Tibial nerve (tissue), 4 donors: ENCODE results near the gene ARHGEF28. TPM values are rescaled to one million over a fixed set of nuclear protein-coding genes. Genes with fewer than 3 reads are reported as not detected.

Experiments
- DNase-seq, 2 donors: peaks; one replicate each; pipeline ENCODE4 v3.0.0-alpha.2; 2019; ENCODE audit warnings: low spot score in 2 of 2
- H3K27ac ChIP-seq, 4 donors: fragments of 200-600 bp; sonication (generic) in 3 of 4; one replicate each; pipeline ENCODE4 v1.5.1; 2017 to 2019; ENCODE audit warnings: mild to moderate bottlenecking in 1 of 4
- H3K27me3 ChIP-seq, 2 donors: fragments of 200-600 bp; sonication (generic) in 1 of 2; one replicate each; pipeline versions ENCODE4 v1.5.1 to v1.6.0; 2017 to 2019
- H3K36me3 ChIP-seq, 3 donors: fragments of 200-600 bp; sonication (generic); one replicate each; pipeline ENCODE4 v1.5.1; 2018 to 2019
- H3K4me1 ChIP-seq, 4 donors: fragments of 200-600 bp; sonication (generic) in 3 of 4; one replicate each; pipeline ENCODE4 v1.5.1; 2017 to 2019
- H3K4me3 ChIP-seq, 4 donors: fragments of 200-600 bp; sonication (generic) in 3 of 4; one replicate each; pipeline ENCODE4 v1.5.1; 2017 to 2019; ENCODE audit warnings: mild to moderate bottlenecking in 1 of 4, moderate library complexity in 1 of 4
- H3K9me3 ChIP-seq, 4 donors: fragments of 200-600 bp; sonication (generic) in 3 of 4; one replicate each; pipeline ENCODE4 v1.5.1; 2017 to 2019
- EP300 ChIP-seq, 2 donors: sonication (generic); formaldehyde crosslinking; IDR thresholded peaks; one replicate each; pipeline ENCODE4 v1.6.1; 2017; ENCODE audit warnings: antibody characterized with exemption in 2 of 2, mild to moderate bottlenecking in 1 of 2
- POLR2A ChIP-seq, 2 donors: fragments of 450-650 bp; IDR thresholded peaks; one replicate each; pipeline ENCODE4 v1.6.1; 2017; ENCODE audit warnings: antibody characterized with exemption in 2 of 2, mild to moderate bottlenecking in 2 of 2, moderate library complexity in 2 of 2
- WGBS, 2 donors: methylation state at CpG; one replicate each; pipeline ENCODE4 v1.1.5; 2018; 5-methylcytosine and 5-hydroxymethylcytosine counted together
- total RNA-seq, 4 donors: library from RNA; depleted of rRNA; stranded (reverse); fragments of >200 nt; gene quantifications; one replicate each; pipeline ENCODE4 v1.1.0, GENCODE V29; 2016
- TF ChIP-seq, protein P1 (sequence below), 5 experiments: fragments of 200-600 bp in 3 of 5; fragments of 450-650 bp in 2 of 5; sonication (generic) in 3 of 5; IDR thresholded peaks; one replicate each; pipeline ENCODE4 v1.5.1; 2016 to 2019; ENCODE audit warnings: antibody characterized with exemption in 5 of 5, mild to moderate bottlenecking in 3 of 5, moderate library complexity in 2 of 5

ARHGEF28 gene
- total RNA-seq, 4 donors from 2014 or later, result 66.0 to 83.9 (median 72.5) TPM

DNA sequence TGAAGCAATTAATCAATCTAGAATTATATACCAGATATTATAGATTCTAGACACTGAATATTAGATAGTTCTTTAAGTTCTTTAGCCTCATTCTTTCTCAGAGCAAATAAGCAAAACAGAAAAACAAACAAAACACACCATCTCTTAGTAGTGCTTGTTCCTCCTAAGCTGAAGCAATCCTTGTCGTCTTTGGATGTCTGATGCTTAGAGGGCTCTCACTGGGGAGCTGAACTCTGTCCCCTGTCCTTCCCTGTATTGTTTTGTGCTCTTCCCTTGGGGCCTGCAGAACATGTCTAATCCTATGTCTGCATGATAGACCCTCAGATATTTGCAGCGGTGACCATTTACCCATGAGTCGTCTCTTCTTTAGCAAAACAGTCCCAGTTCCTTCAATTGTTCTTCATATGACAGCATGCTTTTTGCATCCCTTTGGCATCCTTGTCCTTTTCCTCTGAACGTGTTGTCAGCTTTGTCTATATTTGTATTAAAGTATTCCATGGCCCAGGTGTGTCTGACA is 114.3 kb downstream of the ARHGEF28 start:
- WGBS, 2 donors, result 50 to 53% methylated on average over 4 of the region's 4 CpGs
- H3K36me3 ChIP-seq, result no peaks in the 10 kb centered on the region
- no peak for DNase-seq
- H3K4me3 ChIP-seq, result no peak overlapping the region
- no peaks in the 10 kb centered on the region for H3K27me3 ChIP-seq
- TF ChIP-seq POLR2A (IDR thresholded peaks at IDR 0.05), result no peak
- TF ChIP-seq, protein P1, sequence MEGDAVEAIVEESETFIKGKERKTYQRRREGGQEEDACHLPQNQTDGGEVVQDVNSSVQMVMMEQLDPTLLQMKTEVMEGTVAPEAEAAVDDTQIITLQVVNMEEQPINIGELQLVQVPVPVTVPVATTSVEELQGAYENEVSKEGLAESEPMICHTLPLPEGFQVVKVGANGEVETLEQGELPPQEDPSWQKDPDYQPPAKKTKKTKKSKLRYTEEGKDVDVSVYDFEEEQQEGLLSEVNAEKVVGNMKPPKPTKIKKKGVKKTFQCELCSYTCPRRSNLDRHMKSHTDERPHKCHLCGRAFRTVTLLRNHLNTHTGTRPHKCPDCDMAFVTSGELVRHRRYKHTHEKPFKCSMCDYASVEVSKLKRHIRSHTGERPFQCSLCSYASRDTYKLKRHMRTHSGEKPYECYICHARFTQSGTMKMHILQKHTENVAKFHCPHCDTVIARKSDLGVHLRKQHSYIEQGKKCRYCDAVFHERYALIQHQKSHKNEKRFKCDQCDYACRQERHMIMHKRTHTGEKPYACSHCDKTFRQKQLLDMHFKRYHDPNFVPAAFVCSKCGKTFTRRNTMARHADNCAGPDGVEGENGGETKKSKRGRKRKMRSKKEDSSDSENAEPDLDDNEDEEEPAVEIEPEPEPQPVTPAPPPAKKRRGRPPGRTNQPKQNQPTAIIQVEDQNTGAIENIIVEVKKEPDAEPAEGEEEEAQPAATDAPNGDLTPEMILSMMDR (IDR thresholded peaks at IDR 0.05), result no peak
- TF ChIP-seq EP300 (IDR thresholded peaks at IDR 0.05), result no peak
- H3K27ac ChIP-seq, result no peak overlapping the region
- H3K9me3 ChIP-seq, result no peaks in the 10 kb centered on the region
- H3K4me1 ChIP-seq, result peaks cover 0 to 11% (median 2%) of the 10 kb centered on the region in 4 donors

DNA sequence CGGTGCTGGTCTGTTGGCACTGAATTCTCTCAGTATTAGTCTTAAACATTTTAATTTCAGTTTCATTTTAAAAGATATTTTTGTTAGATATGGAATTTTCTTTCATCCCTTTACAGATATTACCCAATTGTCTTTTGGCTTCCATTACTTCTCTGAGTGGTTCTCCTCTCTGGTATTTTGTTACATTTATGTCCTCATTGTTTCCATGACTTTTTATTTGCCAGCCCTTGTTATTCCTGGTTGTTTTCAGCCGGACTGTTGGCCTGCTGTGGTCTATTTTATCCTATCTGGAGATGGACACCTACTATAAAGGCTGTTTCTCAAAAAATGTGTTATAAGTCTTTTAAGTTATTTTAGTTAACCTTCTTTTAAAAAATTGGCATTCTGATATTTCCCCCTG is 117.2 kb downstream of the ARHGEF28 start:
- H3K27ac ChIP-seq, result no peak overlapping the region
- no peak for DNase-seq
- H3K9me3 ChIP-seq, result no peaks in the 10 kb centered on the region
- no peaks in the 10 kb centered on the region for H3K27me3 ChIP-seq
- TF ChIP-seq EP300 (IDR thresholded peaks at IDR 0.05) (no peak), POLR2A (IDR thresholded peaks at IDR 0.05) (no peak)
- TF ChIP-seq, protein P1 (IDR thresholded peaks at IDR 0.05), result no peak
- H3K36me3 ChIP-seq, result no peaks in the 10 kb centered on the region
- 79% methylated on average over 2 of the region's 2 CpGs for WGBS, 2 donors
- H3K4me1 ChIP-seq, result peaks cover 0 to 21% (median 2%) of the 10 kb centered on the region in 4 donors
- H3K4me3 ChIP-seq, result no peak overlapping the region

DNA sequence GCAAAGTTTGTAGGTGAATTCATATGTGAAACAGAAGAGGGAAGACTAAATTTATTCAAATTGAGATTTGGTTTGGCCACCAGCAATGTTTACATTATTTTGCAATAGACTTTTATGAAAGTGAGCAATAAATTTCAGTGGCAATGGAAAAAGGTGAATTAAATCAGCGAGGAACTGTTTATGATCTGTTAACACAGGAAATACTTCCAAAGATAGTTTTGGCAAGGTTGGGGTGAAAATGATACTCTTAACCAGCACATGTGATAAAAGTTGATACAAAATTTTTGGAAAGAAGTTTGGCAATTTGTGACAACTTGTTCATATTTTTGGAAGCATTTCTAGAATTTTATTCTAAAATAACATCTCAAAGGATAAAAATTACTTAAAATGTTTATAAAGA is 119.8 kb downstream of the ARHGEF28 start:
- H3K36me3 ChIP-seq, result no peaks in the 10 kb centered on the region
- DNase-seq, result no peak
- H3K27ac ChIP-seq, result peak overlapping the region in 1 of 4 donors; percentile 40
- H3K4me1 ChIP-seq, result peaks cover 0 to 38% (median 6%) of the 10 kb centered on the region in 4 donors
- no peaks in the 10 kb centered on the region for H3K9me3 ChIP-seq
- no peak overlapping the region for H3K4me3 ChIP-seq
- TF ChIP-seq EP300 (IDR thresholded peaks at IDR 0.05) (no peak), POLR2A (IDR thresholded peaks at IDR 0.05) (no peak)
- TF ChIP-seq, protein P1 (IDR thresholded peaks at IDR 0.05), result no peak
- WGBS, 2 donors, result 59 to 71% methylated on average over 1 of the region's 1 CpG
- no peaks in the 10 kb centered on the region for H3K27me3 ChIP-seq

DNA sequence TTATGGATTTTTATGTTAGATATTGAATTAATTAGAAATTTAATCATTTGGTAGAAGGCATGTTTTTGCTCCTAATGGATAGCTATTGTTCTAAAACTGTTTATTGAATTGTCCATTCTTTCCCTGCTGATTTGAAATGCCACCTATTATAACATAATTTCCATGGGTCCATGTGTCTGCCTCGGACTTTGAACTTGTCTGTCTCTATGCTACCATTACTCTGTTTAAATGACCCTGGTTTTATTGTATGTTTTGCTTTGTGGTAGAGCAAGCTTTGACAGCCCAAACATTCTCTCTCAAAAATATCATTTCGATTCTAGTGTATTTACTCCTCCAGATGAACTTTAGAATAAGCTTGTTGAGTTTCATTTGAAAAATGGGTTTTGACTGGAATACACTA is 120.6 kb downstream of the ARHGEF28 start:
- Histone ChIP-seq H3K4me3 (no peak overlapping the region), H3K4me1 (peaks cover 0 to 40% (median 6%) of the 10 kb centered on the region in 4 donors), H3K36me3 (no peaks in the 10 kb centered on the region), H3K27ac (no peak overlapping the region), H3K27me3 (no peaks in the 10 kb centered on the region), H3K9me3 (no peaks in the 10 kb centered on the region)
- TF ChIP-seq POLR2A (IDR thresholded peaks at IDR 0.05) (no peak), EP300 (IDR thresholded peaks at IDR 0.05) (no peak)
- TF ChIP-seq, protein P1 (IDR thresholded peaks at IDR 0.05), result no peak
- 80 to 87% methylated on average over 2 of the region's 2 CpGs for WGBS, 2 donors
- DNase-seq, result no peak

DNA sequence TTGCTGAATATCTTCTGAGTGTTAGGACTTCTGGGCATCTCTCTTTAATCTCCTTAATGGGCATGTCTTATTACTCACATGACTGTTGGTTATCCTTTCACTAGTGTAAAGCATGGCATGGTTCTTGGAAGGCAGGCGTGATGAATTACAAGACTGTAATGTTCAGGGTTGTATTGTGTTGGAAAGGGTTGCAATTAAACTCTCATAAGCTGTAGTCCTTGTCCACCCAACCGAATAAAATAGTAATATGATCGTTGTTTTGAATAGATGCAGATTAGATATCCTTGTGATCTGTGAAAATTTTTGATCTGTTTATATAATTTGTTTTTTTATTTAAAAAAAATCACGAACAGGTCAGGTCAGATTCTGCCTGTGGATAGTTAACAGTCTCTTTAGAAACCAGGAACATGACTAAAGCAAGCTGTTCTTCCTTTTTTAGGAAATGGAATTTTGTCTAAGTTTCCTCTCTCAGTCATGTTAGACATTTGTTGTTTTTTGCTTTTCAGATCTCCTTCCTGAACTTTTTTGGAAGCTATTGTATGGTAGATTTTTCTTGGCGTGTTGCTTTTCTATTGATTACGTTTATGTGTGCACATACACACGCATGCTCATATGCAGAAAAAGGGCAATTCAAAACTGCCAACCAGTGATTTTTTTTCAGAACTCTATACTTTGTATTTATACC is 121.8 kb downstream of the ARHGEF28 start:
- WGBS, 2 donors, result 48% methylated on average over 7 of the region's 7 CpGs
- TF ChIP-seq, protein P1 (IDR thresholded peaks at IDR 0.05), result no peak
- no peak for TF ChIP-seq POLR2A (IDR thresholded peaks at IDR 0.05)
- TF ChIP-seq EP300 (IDR thresholded peaks at IDR 0.05), result no peak
- Histone ChIP-seq H3K4me1 (peaks cover 0 to 44% (median 6%) of the 10 kb centered on the region in 4 donors), H3K36me3 (peaks cover 0 to 5% (median 0%) of the 10 kb centered on the region in 3 donors), H3K27ac (peak overlapping the region in 2 of 4 donors; percentile 72 to 83), H3K4me3 (no peak overlapping the region), H3K27me3 (no peaks in the 10 kb centered on the region), H3K9me3 (no peaks in the 10 kb centered on the region)
- DNase-seq, result no peak
